Stimulated activated CD4-positive, alpha-beta T cell treated with anti-CD3 and anti-CD28 coated beads, Interleukin-15, amount 100 ng/mL, for 48 hours (primary cell): ENCODE measurements around the gene AKR1B1.

Experiments used
- DNase-seq, 2 donors: peaks; one replicate each; pipeline ENCODE4 v3.0.0-alpha.2; 2020; ENCODE audit warnings: low read depth in 2 of 2

The AKR1B1 gene

GRCh38 chr7:134469622-134470021 is 10.7 kb upstream of the AKR1B1 start:
- no peak for DNase-seq

GRCh38 chr7:134468475-134468874 is 9.6 kb upstream of the AKR1B1 start:
- DNase-seq = no peak

GRCh38 chr7:134468054-134468453 is 9.2 kb upstream of the AKR1B1 start:
- no peak for DNase-seq

DNA sequence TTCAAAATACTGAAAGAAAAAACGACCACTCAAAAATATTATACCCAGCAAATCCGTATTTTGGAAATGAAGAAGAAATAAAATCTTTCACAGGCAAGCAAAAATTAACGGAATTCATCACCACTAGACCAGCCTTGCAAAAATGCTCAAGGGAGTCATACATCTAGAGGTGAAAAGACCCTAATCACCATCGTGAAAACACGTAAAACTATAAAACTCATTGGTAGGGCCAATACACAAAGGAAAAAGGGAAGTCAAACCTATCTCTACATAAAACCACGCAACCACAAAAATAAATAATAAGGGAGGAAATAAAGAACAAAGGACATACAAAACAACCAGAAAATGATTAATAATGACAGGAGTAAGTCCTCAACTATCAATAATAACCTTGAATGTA is 6.6 kb upstream of the AKR1B1 start:
- no peak for DNase-seq

DNA sequence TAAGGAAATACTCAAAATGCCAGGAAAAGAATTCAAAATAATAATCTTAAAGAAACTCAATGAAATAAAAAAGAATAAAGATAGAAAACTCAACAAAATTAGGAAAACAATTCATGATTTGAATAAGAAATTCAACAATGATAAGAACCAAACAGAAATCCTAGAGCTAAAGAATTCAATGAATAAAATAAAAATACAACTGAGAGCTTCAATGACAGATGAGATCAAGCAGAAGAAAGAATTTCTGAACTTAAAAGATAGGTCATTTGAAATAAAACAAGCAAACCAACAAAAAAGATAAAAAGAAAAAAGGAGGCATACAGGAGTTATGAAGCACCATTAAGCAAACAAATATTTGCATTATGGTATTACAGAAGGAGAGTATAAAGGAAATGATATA is 5.6 kb upstream of the AKR1B1 start:
- no peak for DNase-seq

GRCh38 chr7:134463751-134464150 is 4.9 kb upstream of the AKR1B1 start:
- DNase-seq = no peak

GRCh38 chr7:134462337-134462925 is 3.5 kb upstream of the AKR1B1 start:
- DNase-seq = no peak

DNA sequence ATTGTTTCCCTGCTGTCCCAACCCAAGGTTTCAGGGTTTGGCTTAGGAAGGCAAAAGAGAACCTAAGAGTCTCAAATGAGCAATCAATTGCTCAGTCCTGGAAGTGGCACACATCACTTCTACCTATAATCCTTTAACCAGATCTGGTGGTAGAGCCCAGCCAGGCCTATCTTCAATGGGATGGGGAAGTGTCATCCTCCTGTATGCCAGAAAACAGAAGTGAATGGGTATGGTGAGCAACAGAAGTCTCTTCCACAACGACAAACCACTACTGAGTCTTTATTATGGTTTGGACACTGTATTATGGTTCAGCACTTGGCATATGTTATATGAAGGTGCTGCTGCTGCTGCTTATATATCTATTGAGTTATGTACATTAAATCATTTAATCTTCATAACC is 3.0 kb upstream of the AKR1B1 start:
- DNase-seq = no peak

GRCh38 chr7:134459981-134460380 is 1.1 kb upstream of the AKR1B1 start:
- no peak for DNase-seq

GRCh38 chr7:134458341-134458805 is 527 bp downstream of the AKR1B1 start:
- DNase-seq = peak; percentile 23 to 30

DNA sequence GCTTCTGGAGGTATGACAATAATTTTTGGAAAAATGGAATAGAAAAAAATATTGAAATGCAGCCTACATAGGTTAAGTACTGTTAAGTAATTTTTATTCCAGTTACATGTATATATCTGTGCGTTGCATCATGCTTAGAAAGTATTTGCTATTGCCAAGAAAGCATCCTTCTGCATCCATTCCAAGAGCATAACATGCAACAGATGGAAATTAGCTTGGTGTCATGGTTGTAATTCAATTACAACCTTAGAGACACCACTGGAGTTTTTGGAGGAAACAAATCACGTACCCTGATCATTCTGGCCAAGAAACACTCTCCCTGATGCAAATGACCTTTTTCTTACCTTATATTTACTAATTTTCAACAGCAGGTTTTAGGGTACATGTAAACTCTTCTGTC is 1.7 kb downstream of the AKR1B1 start:
- no peak for DNase-seq

DNA sequence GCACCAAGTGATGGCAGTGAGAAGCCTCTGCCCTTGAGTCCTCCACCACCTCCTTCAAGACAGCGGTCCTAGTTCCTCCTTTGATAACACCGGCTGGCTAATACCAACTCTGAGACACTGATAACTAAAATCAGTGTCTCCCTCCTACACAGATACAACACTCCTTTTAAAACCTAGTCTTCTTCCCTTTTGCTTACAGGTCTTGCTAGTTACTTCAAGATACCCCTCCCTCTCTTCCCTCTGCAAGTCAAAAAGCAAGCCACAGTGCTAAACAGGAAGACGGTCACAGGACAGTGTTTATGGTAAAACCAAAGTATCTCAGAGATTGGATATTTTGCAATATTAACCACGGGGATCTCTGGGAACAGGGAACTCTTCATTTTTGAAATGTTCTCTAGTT is 4.6 kb downstream of the AKR1B1 start:
- DNase-seq = no peak

DNA sequence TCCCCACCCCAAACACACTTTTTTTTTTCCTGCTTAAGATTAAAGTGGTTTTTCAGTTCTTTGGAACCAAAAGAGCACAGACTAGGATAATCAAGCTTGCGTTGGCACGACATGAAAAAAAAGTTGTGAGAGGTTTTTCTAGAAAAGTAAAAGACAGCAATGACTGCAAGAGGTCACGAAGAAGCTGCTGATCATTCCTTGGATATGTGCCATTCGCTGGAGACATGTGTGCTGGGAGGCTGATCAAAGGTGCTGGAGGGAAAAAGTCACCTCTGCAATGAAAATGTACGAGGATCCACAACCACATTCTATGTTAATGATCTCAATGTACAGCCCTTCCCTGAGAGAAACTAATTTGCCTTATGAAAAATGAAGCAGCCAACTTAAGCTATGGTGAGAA is 5.4 kb downstream of the AKR1B1 start:
- DNase-seq = no peak

GRCh38 chr7:134452991-134453473 is 5.9 kb downstream of the AKR1B1 start:
- no peak for DNase-seq

- DNase-seq = no peak
Measured at GRCh38 chr7:134452419-134452838, 6.5 kb downstream of the AKR1B1 start.

DNA sequence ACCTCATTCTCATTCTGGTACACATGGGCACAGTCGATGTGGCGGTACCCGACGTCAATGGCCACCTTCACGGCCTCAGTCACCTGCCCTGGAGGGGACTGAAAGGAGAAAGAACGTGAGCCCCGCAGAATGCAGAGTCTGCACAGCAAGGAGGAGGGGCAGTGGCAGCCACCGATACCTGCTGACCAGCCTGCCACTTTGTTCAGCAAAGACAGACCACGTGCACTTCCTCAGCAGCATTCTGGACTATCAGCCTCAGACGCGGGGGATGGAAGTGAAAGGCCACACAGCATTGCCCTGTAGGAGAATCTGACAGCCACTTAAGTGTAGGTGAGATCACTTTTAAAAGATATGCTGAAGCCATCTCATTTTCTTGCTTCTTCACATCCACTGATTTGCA is 7.2 kb downstream of the AKR1B1 start:
- DNase-seq = no peak

DNA sequence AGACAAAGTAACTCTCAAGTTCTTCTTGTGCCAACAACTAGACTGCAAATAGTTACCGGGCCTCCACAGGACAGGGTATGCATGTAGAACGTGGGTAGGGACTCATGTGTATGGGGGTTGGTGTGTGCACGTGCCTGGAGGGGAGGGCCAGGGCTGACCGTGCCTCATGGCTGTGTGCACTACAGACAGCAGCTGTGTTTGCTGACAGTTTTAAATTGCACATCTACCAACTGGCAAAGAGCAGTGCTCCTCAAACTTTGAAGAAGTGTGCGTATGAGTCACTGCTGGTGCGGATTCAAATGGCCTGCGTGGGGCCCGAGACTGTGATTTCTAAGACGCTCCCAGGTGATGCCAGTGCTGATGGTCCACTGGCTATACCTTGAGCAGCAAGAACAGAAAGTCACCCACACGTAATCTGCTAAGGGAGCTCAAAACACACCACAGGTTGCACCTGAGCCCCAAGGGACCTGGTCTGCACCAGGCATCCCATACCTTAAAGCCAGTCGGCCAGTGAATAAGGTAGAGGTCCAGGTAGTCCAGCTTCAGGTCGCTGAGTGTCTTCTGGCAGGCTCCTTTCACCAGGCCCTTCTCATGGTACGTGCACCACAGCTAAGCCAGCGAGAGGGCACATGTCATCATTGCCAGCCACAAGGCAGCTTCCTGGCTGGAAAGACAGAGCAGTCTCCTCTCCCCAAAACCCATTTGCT is 8.5 kb downstream of the AKR1B1 start:
- no peak for DNase-seq

DNA sequence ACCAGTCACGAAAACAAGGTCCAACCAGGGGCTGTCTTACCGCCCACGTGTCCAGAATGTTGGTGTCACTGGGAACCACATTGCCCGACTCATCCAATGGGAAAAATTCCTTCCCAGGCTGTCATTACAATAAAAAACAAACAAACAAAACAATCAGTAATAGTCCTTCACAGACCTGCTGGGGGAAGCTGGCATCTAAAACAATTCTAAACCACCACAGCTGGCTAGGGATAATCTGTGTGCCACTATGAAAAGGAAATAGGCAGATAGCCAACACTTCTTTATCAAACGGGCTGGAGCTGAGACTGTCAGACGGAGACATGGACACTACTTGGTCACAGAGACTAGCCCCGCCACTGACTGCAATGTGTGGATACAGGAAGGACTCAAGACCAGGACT is 9.2 kb downstream of the AKR1B1 start:
- DNase-seq = no peak

- no peak for DNase-seq
Measured at GRCh38 chr7:134448356-134449229, 10.3 kb downstream of the AKR1B1 start.

DNA sequence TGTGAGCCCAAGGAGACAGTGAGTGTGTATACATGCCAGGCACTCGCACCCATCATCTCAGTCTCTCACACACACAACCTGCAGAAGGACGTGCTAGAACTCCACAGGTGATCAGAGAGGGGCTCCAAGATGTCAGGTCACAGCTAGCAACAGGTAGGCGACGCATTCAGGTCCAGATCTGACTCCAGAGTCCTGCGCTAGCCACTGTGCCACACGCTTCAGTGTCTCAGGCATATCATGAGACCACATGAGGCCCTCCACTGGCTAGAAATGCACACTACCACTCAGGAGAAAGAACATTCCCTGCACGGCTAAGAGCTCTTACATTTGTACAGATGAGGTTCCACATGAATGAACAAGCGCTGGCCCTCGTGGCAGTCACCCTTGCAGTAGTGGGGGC is 11.5 kb downstream of the AKR1B1 start:
- no peak for DNase-seq

DNA sequence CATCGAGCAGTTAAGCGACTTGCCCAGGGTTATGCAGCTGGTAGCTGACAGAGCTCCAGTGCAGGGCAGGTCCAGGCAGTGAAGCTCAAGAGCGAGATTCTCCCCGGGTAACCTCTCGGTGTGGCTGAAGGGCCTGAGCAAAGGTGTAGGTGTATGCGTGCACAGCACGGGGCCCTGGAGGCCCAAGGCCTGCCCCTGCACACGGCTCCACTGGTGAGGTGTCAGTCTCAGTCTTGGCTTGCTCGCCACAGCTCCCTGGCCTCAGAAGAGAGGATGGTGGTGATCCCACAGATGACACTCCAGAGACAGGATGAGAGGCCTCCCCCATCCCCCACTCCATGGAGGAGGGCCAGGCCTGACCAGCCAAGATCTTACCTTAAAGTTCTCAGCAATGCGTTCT is 12.0 kb downstream of the AKR1B1 start:
- DNase-seq = no peak

DNA sequence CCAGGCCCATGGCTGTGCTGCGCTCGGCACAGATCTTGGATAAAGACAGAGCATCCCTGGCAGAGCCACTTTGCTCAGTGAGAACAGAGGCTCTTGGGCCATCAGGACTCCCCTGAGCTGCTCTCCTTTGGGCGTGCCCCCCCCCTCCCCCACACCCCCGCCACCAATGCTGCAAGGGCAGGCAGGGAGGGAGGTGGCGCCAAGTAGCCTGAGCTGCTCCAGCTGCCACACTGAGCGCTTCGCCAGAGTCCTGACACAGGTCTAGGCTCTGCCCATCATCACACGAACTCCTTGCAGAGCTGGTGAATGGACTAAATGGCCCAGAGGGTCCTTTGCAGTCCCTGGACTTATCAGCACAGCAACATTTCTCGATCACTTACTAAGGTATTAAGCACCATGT is 12.5 kb downstream of the AKR1B1 start:
- no peak for DNase-seq

DNA sequence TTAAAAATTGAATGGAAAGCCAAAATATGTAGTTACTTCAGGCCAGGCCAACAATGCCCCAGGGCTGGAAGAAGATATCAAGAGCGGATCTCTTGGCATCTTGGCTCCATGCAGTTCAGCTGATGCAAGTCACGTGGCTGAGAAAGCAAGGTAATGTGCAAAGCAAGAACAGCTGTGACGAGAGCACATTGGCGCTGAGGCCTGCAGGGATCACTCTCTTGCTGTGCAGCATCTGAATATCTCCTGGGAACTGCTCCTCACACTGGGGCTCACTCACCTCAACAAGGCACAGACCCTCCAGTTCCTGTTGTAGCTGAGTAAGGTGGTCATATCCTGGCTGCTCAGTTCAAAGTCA is 14.0 kb downstream of the AKR1B1 start:
- no peak for DNase-seq
